DOHH2 (cell line): ENCODE measurements around the gene ZFX.

Experiments
- EZH2phosphoT487 ChIP-seq: fragments of 200-600 bp; sonication (generic); IDR thresholded peaks from 2 replicates; pipeline ENCODE4 v1.6.1; 2017; ENCODE audit warnings: borderline replicate concordance, mild to moderate bottlenecking, antibody characterized with exemption, low read length, moderate library complexity, mixed read lengths
- TF ChIP-seq, protein P1 (sequence below): fragments of 200-600 bp; sonication (generic); IDR thresholded peaks from one replicate; pipeline ENCODE4 v1.5.1; 2014; ENCODE audit warnings: antibody characterized with exemption, mild to moderate bottlenecking, low read depth, low read length; ENCODE audit not compliant: poor library complexity, severe bottlenecking

DNA sequence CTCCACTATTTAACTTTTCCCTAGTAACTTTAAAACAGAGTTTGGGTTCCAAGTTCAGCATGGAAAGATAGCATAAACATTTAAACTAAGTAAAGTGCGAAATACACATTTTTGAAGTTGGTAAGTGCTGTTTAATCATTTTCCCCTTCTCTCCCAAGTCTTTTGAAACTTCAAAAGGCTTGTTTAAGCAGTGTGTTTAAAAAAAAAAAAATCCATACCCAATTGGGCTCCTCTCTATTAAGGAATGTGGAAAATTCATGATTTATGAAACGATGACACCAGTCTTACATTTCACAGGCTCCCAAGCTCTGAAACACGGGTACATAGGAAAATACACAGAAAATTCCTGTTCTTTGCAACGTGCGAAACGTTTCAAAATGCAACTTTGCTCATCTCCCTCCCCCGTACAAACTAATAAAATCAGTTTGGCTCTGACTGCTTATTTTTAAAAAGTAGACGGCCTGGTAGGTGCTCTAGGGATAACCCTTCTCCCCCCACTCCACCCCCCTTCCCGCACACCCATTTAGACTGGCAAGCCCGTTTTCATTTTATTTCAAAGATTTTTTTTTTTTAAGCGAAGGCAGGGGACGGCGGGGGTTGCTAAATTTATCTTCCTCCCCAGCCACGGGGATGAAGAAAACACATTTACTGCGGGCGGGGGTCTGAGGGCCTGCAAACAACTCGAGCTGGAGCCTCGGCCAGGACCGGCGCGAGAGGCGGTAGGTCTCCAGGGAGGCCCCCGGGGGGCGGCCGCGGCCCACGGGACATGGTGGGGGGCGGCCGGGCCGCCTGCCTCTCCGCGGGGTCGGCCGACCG is 786 bp upstream of the ZFX start:
- TF ChIP-seq, protein P1, sequence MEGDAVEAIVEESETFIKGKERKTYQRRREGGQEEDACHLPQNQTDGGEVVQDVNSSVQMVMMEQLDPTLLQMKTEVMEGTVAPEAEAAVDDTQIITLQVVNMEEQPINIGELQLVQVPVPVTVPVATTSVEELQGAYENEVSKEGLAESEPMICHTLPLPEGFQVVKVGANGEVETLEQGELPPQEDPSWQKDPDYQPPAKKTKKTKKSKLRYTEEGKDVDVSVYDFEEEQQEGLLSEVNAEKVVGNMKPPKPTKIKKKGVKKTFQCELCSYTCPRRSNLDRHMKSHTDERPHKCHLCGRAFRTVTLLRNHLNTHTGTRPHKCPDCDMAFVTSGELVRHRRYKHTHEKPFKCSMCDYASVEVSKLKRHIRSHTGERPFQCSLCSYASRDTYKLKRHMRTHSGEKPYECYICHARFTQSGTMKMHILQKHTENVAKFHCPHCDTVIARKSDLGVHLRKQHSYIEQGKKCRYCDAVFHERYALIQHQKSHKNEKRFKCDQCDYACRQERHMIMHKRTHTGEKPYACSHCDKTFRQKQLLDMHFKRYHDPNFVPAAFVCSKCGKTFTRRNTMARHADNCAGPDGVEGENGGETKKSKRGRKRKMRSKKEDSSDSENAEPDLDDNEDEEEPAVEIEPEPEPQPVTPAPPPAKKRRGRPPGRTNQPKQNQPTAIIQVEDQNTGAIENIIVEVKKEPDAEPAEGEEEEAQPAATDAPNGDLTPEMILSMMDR = no peak
- no peak for TF ChIP-seq EZH2phosphoT487
